ENCODE measurements around the gene TCEAL2. TPM values are rescaled to one million over a fixed set of nuclear protein-coding genes. Genes with fewer than 3 reads are reported as not detected.

The TCEAL2 gene
- total RNA-seq, 1 donor from 2014 or later, result 0.47 TPM

GRCh38 chrX:102154900-102155805 lies 29.7 kb downstream of the TCEAL2 start:
- intact Hi-C loops (cut with micrococcal nuclease), result no loop called here
- Histone ChIP-seq H3K4me3 (peak overlapping the region; percentile 63), H3K9me3 (replicated peaks) (no peaks in the 10 kb centered on the region), H3K27ac (replicated peaks) (no peak overlapping the region), H3K4me1 (peaks cover 4% of the 10 kb centered on the region), H3K36me3 (no peaks in the 10 kb centered on the region), H3K27me3 (ENCODE audit: low read depth) (no peaks in the 10 kb centered on the region)
- TF ChIP-seq, protein P1, sequence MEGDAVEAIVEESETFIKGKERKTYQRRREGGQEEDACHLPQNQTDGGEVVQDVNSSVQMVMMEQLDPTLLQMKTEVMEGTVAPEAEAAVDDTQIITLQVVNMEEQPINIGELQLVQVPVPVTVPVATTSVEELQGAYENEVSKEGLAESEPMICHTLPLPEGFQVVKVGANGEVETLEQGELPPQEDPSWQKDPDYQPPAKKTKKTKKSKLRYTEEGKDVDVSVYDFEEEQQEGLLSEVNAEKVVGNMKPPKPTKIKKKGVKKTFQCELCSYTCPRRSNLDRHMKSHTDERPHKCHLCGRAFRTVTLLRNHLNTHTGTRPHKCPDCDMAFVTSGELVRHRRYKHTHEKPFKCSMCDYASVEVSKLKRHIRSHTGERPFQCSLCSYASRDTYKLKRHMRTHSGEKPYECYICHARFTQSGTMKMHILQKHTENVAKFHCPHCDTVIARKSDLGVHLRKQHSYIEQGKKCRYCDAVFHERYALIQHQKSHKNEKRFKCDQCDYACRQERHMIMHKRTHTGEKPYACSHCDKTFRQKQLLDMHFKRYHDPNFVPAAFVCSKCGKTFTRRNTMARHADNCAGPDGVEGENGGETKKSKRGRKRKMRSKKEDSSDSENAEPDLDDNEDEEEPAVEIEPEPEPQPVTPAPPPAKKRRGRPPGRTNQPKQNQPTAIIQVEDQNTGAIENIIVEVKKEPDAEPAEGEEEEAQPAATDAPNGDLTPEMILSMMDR (IDR thresholded peaks at IDR 0.05; ENCODE audit: borderline replicate concordance), result no peak
- no peak for DNase-seq

DNA sequence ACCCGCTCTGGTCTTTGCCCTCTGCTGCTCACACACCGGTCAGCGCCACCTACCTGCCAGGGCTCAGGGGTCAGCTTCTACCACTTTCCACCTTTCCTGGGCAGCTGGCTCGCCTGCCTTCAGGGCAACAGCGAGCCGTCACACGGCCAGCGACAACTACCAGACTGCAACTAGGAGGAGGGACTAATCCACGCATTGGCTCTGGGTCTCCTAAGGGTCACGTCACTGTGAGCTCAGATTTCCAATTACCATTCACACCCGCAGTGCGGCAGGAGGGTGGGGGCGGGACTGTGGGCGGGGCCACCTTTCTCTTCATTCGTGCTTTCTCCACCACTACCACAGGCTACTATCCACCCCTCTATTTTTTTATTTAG lies 30.3 kb downstream of the TCEAL2 start, which contains the start of gene BEX5:
TSS of gene BEX5 (minus strand) at position 172 of the 374 bp plus-strand sequence. CDS start 1,712 bp downstream, outside the sequence.
- Histone ChIP-seq H3K27me3 (ENCODE audit: low read depth) (no peaks in the 10 kb centered on the region), H3K36me3 (no peaks in the 10 kb centered on the region), H3K9me3 (replicated peaks) (no peaks in the 10 kb centered on the region), H3K4me1 (peaks cover 4% of the 10 kb centered on the region), H3K27ac (replicated peaks) (no peak within 1 kb of the TSS), H3K4me3 (peak within 1 kb of the TSS; percentile 63)
- TF ChIP-seq, protein P1 (IDR thresholded peaks at IDR 0.05; ENCODE audit: borderline replicate concordance), result no peak
- intact Hi-C loops (cut with micrococcal nuclease), result no loop called here
- peak; percentile 28 for DNase-seq

Other genes with a start within 250 kb of the TCEAL2 start
- gene ZMAT1, start 193.7 kb upstream of the TCEAL2 start, total RNA-seq, result 5.6 TPM
- not detected for gene TCEAL6, start 16.8 kb downstream of the TCEAL2 start, total RNA-seq
- 0.99 TPM for gene BEX5, start 30.3 kb downstream of the TCEAL2 start, total RNA-seq
- not detected for gene TCP11X1, start 89.6 kb downstream of the TCEAL2 start, total RNA-seq
- not detected for gene NXF2, start 121.5 kb downstream of the TCEAL2 start, total RNA-seq